GM19193 (cell line): ENCODE data around the gene L3MBTL2.

ENCODE experiments used
- POLR2A ChIP-seq: IDR thresholded peaks from 4 replicates; pipeline ENCODE4 v1.6.1; 2011; ENCODE audit not compliant: insufficient read depth, insufficient read length; ENCODE audit errors: extremely low read depth

Gene L3MBTL2

GRCh38 chr22:41198027-41198580, 7.0 kb upstream of the L3MBTL2 start:
- TF ChIP-seq POLR2A = no peak

GRCh38 chr22:41201141-41201540, 4.0 kb upstream of the L3MBTL2 start:
- TF ChIP-seq POLR2A = no peak

DNA sequence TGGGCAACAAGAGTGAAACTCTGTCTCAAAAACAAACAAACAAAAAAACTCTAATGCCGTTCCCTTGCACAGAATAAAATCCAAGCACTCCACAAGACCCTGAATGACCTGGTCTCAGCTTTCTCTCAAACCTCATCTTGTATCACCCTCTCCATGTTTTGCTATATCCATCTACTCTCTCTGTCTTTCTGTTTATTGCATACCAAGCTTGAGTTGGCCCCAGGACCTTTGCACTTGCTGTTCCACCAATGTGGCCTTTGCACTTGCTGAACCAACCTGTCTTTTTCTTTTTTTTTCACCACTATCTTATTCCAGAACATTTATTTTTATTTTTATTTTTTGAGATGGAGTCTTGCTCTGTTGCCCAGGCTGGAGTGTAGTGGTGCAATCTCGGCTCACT, 2.0 kb upstream of the L3MBTL2 start:
- TF ChIP-seq POLR2A = no peak

DNA sequence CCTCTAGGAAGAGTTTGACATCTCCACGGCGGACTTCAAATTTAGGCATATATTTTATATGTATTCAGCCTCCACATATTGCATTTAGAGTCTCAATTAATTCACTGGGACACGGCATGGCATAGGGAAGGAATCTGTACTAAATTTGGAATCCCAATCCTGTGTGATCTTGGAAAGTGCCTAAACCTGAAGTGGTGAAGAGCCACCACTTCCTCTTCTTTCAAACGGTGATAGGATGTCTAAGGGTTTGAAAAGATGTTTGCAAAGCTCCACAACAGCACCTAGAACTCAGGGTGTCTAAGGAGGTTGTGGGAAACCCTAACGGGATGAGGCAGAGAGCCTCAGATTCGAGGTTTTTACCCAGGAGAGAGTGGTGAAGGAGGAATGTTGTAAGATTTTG, 1.0 kb upstream of the L3MBTL2 start:
- no peak for TF ChIP-seq POLR2A

- no peak for TF ChIP-seq POLR2A
These were observed 1.6 kb downstream of the L3MBTL2 start for GRCh38 chr22:41206719-41207118.

- no peak for TF ChIP-seq POLR2A
These were observed 10.3 kb downstream of the L3MBTL2 start for GRCh38 chr22:41215409-41215808.

DNA sequence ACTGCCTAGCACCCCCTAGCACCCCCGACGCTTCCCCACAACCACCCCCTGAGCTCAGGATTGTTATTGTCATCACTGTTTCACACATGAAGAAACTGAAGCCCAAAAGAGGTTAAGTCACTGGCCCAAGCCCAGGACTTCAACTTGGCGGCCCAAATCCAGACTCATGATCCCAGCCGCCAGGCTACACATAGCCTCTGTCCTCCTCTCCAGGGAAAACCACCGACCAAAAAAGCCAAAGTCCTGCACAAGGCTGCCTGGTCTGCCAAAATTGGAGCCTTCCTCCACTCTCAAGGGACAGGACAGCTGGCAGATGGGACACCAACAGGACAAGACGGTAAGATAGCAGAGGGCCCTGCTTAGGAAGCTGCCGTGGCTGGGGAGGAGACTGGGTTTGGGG, 10.8 kb downstream of the L3MBTL2 start:
- no peak for TF ChIP-seq POLR2A

DNA sequence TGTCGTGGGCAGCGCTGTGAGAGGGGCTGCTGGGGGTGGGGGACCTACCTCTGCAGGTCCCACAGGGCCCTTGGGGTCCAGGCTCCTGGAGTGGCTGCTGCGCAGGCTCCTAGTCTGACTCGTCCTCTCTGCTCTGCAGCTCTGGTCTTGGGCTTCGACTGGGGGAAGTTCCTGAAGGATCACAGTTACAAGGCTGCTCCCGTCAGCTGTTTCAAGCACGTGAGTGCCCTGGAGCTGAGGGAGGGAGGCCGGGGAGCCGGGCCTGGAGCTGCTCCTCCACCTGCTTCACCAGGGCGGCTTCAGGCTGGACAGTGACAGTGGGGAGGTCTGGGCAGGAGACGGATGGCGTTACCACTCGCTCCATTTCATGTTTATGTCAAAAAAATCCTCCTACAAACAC, 11.9 kb downstream of the L3MBTL2 start:
- no peak for TF ChIP-seq POLR2A

DNA sequence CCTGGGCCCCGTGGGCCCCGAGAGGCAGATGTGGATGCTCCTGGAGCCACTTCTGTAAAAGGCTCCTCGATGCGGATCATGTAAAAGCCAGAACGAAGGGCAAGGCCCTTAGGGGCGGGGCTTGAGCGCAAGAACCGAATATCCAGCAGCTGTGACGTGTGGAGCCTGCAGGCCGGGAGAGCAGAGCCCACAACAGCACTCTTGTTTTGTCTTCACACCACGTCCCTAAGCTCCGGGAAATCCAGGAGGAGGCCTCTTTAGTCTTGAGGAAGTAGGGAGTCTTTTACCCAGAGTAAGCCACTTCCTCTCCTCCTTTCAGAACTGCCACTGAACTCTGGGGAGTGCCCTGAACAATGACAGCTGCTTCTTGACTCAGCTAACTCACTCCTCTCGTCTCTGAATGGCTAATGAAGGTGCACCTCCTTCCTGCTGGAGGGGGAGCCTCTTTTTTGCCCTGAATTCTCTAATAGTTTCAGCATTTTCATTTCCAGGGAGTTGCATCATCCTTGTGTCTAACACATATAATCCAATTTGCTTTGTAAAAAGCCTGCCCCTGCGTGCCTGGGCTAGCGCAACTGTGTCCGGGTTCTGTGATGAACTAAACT, 12.5 kb downstream of the L3MBTL2 start:
- TF ChIP-seq POLR2A = peak; percentile 14

- TF ChIP-seq POLR2A = no peak
These were observed 17.9 kb downstream of the L3MBTL2 start for GRCh38 chr22:41222846-41223507.

DNA sequence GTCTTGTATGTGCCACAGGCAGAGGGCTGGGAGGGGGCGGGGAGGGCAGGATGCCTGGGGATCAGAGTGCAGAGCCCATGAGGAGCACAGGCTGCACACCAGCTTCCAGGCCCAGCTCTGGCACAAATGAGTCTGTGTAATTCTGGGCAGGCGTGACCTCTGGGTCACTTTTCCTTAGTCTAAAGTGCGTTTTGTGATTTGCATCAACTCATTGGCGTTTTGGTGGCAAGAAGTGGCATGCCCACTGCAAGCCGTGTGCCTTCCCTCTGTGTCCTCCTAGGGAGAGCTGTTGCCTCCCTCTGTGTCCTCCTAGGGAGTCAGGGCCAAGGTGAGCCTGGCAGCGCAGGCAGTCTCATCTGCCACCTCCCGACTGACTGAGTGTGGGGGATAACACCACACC, 18.4 kb downstream of the L3MBTL2 start:
- no peak for TF ChIP-seq POLR2A

DNA sequence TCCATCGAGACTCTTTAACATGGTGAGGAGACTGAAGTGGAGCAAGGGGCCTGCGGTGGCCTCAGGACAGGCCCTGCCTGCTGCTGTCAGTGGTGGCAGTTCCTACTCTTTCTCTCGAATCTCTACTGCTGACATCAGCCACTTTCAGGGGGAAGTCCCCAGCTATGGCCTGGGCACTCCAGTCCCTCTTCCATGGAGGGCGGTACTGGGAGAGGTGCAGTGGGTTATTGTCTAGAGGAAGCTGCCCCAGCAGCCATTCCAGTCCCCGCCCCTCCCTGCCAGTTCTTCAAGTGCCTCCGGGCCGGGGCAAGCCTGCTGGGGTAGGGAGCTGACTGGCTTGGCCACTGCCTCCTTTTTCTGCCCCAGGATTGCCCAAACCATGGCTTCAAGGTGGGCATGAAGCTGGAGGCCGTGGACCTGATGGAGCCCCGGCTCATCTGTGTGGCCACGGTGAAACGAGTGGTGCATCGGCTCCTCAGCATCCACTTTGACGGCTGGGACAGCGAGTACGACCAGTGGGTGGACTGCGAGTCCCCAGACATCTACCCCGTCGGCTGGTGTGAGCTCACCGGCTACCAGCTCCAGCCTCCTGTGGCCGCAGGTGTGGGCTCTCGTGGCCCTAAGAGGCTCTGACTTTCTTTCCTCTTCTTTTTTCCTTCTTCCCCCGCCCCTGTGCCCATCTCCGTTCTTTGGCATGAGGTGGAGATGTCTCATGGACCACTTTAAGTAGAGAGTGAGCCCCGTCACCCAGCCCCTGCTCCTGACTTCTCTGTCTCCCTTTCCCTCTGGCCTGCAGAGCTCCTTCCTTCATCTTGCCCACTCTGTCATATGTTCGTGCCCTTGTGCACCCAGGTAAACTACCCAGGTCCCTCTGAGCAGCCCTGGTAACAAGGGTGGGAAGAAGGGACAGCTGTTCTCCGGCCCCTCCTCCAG, 21.9 kb downstream of the L3MBTL2 start:
- no peak for TF ChIP-seq POLR2A

- TF ChIP-seq POLR2A = no peak
These were observed 24.1 kb downstream of the L3MBTL2 start for GRCh38 chr22:41229215-41229614.

DNA sequence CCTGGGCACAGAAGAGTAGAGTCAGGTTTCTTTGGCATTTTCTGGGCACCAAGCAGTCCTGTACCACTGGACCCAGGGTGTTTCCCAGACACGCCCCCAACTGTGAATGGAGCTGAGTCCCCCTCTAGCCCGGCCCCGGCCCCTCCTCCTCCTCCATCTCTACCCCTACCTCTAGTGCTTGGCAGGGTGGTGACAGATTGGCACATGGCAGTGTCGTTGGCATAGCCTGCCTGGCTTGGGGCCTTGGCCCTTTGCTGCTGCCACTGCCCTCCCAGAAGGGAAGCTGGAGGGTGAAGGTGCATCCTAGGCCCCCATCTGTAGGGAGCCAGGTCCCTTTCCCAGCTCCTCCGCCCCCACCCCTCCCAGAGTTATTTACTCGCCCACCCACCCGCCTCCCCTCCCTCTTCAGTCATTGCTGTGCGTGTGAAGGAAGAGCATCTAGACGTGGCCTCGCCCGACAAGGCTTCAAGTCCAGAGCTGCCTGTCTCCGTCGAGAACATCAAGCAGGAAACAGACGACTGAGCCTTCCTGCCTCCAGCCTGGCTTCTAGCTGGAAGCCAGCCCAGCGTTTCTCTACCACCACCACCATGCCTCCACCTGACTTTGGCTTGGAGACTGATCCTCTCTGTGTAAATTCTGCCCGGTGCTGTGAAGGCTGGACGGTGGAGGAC, 24.8 kb downstream of the L3MBTL2 start:
- no peak for TF ChIP-seq POLR2A

DNA sequence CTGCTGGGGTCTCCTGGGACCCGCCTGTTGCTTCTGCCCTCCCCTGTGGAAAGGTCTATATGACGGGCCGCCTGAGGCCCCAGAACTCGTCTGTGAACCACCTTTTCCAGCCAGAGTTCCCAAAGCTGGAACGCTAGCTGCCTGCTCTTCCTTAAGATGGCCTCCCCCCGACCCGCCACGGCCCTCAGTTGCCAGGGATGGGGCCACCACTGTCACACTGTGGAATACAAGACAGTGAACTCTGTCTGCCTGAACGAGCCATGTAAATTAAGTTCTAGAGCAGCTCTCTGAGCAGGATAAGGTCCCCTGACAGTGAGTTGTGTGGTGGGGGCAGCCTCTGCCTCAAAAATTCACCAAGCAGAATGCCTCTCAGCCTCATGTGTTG, 25.3 kb downstream of the L3MBTL2 start:
- TF ChIP-seq POLR2A = no peak

DNA sequence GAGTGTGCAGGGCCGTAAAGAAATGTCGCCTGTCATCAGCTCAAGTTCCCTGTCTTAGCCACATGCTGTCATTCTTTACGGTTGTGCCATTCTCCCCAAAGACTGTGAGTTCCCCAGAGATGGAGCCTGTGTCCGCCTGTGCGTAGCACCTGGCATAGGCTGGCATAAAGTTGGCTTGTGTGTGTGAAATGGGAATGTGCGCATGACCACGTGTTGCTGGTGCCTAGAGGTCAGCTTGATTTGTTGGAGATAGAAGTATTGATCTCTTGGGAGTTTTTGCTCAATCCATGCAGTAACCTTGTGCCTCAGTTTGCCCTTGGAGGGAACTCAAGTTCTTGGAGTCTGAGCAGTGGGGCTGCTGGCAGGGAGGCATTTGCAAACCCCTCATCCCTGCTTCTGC, 26.3 kb downstream of the L3MBTL2 start:
- TF ChIP-seq POLR2A = no peak
